Endothelial cell (in vitro differentiated cells): Measurements from ENCODE around the gene MYL6. TPM values are rescaled to one million over a fixed set of nuclear protein-coding genes. Genes with fewer than 3 reads are reported as not detected.
"Not testable (repeated sequence)": the region's sequence is repeated elsewhere in the genome, so short reads cannot be mapped to it uniquely, and the experiment has no call there.

Experiments used
- DNase-seq: peaks from one replicate; pipeline ENCODE4 v3.0.0; 2021; ENCODE audit warnings: low spot score
- H3K27ac Mint-ChIP-seq: one replicate; pipeline ENCODE4 v1.8.0; 2021; ENCODE audit warnings: mixed read lengths, inconsistent platforms; ENCODE audit not compliant: unreplicated experiment
- H3K27me3 Mint-ChIP-seq: one replicate; pipeline ENCODE4 v1.8.0; 2021; ENCODE audit warnings: mild to moderate bottlenecking, moderate library complexity, mixed read lengths, inconsistent platforms; ENCODE audit not compliant: unreplicated experiment
- H3K36me3 Mint-ChIP-seq: one replicate; pipeline ENCODE4 v1.8.0; 2021; ENCODE audit warnings: mild to moderate bottlenecking, low read depth, mixed read lengths, inconsistent platforms; ENCODE audit not compliant: unreplicated experiment
- H3K4me1 Mint-ChIP-seq: one replicate; pipeline ENCODE4 v1.8.0; 2021; ENCODE audit warnings: mild to moderate bottlenecking, mixed read lengths, inconsistent platforms; ENCODE audit not compliant: unreplicated experiment
- H3K4me3 Mint-ChIP-seq: one replicate; pipeline ENCODE4 v1.8.0; 2021; ENCODE audit warnings: mild to moderate bottlenecking, mixed read lengths, inconsistent platforms; ENCODE audit not compliant: unreplicated experiment
- H3K9me3 Mint-ChIP-seq: one replicate; pipeline ENCODE4 v1.8.0; 2021; ENCODE audit warnings: mixed read lengths, inconsistent platforms; ENCODE audit not compliant: unreplicated experiment
- total RNA-seq: library from RNA; stranded (reverse); fragmentation: NEBNext Ultra II Directional; extraction: Animal tissue kit (Norgen Biotek cat#: 25700); gene quantifications from one replicate; pipeline ENCODE4 v1.2.1, GENCODE V29; 2021; ENCODE audit not compliant: unreplicated experiment
- TF ChIP-seq, protein P1 (sequence below): fragments of 200-600 bp; sonication (generic); IDR thresholded peaks from one replicate; pipeline ENCODE4 v1.5.0; 2021; ENCODE audit warnings: antibody characterized with exemption; ENCODE audit not compliant: unreplicated experiment

The MYL6 gene
- total RNA-seq, 1 donor from 2014 or later: 2,481 TPM

- DNase-seq: no peak
- Mint-ChIP-seq H3K36me3 (peaks cover 35% of the 10 kb centered on the region), H3K4me3 (peak overlapping the region; percentile 84), H3K4me1 (peaks cover 52% of the 10 kb centered on the region), H3K9me3 (no peaks in the 10 kb centered on the region), H3K27me3 (peaks cover 35% of the 10 kb centered on the region), H3K27ac (peak overlapping the region; percentile 75)
- TF ChIP-seq, protein P1, sequence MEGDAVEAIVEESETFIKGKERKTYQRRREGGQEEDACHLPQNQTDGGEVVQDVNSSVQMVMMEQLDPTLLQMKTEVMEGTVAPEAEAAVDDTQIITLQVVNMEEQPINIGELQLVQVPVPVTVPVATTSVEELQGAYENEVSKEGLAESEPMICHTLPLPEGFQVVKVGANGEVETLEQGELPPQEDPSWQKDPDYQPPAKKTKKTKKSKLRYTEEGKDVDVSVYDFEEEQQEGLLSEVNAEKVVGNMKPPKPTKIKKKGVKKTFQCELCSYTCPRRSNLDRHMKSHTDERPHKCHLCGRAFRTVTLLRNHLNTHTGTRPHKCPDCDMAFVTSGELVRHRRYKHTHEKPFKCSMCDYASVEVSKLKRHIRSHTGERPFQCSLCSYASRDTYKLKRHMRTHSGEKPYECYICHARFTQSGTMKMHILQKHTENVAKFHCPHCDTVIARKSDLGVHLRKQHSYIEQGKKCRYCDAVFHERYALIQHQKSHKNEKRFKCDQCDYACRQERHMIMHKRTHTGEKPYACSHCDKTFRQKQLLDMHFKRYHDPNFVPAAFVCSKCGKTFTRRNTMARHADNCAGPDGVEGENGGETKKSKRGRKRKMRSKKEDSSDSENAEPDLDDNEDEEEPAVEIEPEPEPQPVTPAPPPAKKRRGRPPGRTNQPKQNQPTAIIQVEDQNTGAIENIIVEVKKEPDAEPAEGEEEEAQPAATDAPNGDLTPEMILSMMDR: no peak
Measured at GRCh38 chr12:56155256-56155845, 2.8 kb upstream of the MYL6 start.

DNA sequence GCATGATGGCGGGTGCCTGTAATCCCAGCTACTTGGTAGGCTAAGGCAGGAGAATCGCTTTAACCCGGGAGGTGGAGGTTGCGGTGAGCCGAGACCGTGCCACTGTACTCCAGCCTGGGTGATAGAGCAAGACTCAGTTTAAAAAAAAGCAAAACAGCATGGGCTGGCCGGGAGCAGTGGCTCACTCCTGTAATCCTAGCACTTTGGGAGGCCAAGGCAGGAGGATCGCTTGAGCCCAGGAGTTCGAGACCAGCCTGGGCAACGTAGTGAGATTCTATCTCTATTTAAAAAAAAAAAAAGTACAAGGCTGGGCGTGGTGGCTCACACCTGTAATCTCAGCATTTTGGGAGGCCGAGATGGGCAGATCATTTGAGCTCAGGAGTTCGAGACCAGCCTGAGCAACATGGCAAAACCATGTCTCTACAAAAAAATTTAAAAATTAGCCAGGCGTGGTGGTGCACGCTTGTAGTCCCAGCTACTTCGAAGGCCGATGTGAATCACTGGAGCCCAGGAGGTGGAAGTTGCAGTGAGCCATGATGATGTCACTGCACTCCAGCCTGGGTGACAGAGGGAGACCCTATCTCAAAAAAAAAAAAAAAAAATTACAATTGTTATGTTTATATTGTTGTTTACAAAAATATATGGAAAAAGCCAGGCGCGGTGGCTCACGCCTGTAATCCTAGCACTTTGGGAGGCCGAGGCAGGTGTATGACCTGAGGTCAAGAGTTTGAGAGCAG is 1.5 kb upstream of the MYL6 start:
- Mint-ChIP-seq H3K27ac (peak overlapping the region; percentile 100), H3K27me3 (peaks cover 45% of the 10 kb centered on the region), H3K4me1 (peaks cover 58% of the 10 kb centered on the region), H3K4me3 (peak overlapping the region; percentile 89), H3K36me3 (peaks cover 46% of the 10 kb centered on the region)
- DNase-seq, H3K9me3 Mint-ChIP-seq: not testable (repeated sequence)

DNA sequence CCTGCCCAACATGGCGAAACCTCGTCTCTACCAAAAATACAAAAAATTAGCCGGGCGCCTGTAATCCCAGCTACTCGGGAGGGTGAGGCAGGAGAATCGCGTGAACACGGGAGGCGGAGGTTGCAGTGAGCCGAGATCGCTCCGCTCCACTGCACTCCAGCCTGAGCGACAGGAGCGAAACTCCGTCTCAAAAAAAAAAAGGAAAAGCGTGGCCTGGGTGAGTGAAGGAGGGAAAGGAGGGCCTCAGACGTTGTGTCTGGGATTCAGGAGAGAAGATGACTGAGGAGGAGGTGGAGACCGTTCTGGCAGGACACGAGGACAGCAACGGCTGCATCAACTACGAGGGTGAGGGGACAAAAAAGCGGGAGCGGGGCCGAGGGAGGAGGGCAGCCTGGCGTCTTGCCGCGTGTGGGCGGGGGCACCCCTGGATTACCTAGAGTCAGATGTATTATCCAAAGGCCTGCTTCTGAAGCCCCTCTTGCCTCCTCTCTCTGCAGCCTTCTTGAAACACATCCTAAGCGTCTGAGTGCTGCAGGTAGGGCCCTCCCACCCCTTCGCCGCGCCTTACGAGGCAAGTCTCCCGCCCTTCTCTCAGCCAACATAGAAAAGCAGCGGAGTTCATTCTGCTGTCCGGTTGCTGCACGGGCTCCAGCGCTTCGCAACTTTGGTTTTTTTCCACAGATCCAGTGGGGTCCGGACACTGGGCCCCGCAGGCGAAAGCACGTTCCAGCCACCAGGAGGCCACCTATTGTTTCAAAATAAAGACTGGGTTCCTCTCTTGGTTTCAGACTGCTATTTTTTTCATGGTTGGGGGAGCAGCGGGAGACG is 744 bp upstream of the MYL6 start:
- peak; percentile 85 for DNase-seq
- H3K27me3 Mint-ChIP-seq: peaks cover 49% of the 10 kb centered on the region
- peak overlapping the region; percentile 100 for H3K27ac Mint-ChIP-seq
- no peaks in the 10 kb centered on the region for H3K9me3 Mint-ChIP-seq
- peaks cover 58% of the 10 kb centered on the region for H3K4me1 Mint-ChIP-seq
- peaks cover 52% of the 10 kb centered on the region for H3K36me3 Mint-ChIP-seq
- peak overlapping the region; percentile 89 for H3K4me3 Mint-ChIP-seq
- TF ChIP-seq, protein P1: peak; percentile 70

DNA sequence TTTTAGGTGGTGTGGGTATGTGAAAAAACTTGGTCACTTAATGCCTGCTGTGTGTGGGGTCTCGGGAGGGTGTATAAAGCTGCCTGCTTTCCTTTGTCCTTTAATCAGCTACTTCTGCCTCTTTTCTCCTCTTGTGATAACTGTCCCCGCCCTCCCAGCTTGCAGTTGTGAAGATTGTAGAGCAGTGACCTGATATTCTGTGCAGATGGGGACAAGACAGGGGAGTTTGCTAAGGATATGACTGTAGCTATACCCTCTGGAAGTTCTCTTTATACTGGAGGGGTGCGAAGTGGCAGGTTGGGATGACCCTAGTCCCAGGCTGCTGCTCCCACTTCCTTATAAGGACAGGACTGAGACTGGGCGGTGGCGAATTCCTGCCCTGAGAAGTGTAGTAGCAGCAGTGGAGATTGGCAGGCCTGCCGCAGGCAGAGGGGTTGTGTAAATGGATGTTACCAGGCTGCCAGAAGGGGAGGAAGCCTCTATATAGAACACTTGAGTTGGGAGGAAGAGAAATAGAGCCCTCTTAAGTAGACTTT is 835 bp downstream of the MYL6 start:
- peak overlapping the region; percentile 100 for H3K27ac Mint-ChIP-seq
- H3K27me3 Mint-ChIP-seq: peaks cover 57% of the 10 kb centered on the region
- TF ChIP-seq, protein P1: no peak
- peaks cover 64% of the 10 kb centered on the region for H3K36me3 Mint-ChIP-seq
- H3K4me1 Mint-ChIP-seq: peaks cover 47% of the 10 kb centered on the region
- no peak for DNase-seq
- no peaks in the 10 kb centered on the region for H3K9me3 Mint-ChIP-seq
- peak overlapping the region; percentile 100 for H3K4me3 Mint-ChIP-seq

- no peaks in the 10 kb centered on the region for H3K9me3 Mint-ChIP-seq
- no peak for DNase-seq
Measured at GRCh38 chr12:56159482-56160192, 1.5 kb downstream of the MYL6 start.

More at GRCh38 chr12:56159482-56160192, 1.5 kb downstream of the MYL6 start:
- Mint-ChIP-seq H3K4me1 (peaks cover 47% of the 10 kb centered on the region), H3K4me3 (peak overlapping the region; percentile 100), H3K36me3 (peaks cover 70% of the 10 kb centered on the region), H3K27ac (peak overlapping the region; percentile 100), H3K27me3 (peaks cover 60% of the 10 kb centered on the region)
- TF ChIP-seq, protein P1: no peak
